GM19455 (cell line): ENCODE measurements around the gene HPCAL1.
"Not testable (repeated sequence)": the region's sequence is repeated elsewhere in the genome, so short reads cannot be mapped to it uniquely, and the experiment has no call there.

Experiments used
- ATAC-seq: cut with Tn5 transposase; IDR thresholded peaks from one replicate; pipeline ENCODE4 v1.9.1; 2021; ENCODE audit not compliant: unreplicated experiment

Gene HPCAL1

DNA sequence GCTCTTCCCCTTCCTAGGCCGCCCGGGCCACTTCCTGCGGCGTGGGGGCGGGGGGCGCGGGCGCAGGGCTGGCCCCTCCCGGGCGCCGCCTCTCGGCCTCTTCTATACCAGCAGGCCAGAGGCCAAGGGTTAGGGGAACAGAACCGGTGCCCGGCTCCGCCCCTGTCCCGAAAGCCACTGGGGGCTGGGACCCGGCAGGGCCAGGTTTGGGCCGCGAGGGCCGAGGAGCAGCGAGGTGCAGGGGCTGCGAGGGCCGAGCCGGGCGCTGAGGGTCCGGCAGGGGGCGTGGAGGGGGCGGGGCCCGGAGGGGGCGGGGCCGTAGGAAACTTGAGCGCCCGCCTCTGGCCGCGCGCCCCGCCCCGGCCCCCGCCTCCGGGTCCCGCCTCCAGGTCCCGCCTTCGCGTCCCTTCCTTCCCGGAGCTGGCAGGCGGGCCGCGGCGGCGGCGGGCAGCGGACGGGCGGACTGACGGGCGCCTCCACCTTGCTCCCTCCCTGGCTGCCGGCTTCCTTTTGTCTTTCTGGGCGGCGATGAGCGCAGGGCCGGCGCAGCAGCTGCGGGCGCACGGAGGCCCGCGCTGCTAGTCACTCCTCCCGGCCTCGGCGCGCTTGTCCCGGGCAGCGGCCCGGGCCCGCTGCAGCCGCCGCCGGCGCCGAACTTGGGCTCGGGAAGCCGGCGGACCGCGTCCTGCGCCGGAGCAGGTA is at the start of gene HPCAL1:
TSS of gene HPCAL1 (plus strand) at position 426 of the 702 bp plus-strand sequence. CDS start 116,854 bp downstream, outside the sequence.
- ATAC-seq, result peak; percentile 76

DNA sequence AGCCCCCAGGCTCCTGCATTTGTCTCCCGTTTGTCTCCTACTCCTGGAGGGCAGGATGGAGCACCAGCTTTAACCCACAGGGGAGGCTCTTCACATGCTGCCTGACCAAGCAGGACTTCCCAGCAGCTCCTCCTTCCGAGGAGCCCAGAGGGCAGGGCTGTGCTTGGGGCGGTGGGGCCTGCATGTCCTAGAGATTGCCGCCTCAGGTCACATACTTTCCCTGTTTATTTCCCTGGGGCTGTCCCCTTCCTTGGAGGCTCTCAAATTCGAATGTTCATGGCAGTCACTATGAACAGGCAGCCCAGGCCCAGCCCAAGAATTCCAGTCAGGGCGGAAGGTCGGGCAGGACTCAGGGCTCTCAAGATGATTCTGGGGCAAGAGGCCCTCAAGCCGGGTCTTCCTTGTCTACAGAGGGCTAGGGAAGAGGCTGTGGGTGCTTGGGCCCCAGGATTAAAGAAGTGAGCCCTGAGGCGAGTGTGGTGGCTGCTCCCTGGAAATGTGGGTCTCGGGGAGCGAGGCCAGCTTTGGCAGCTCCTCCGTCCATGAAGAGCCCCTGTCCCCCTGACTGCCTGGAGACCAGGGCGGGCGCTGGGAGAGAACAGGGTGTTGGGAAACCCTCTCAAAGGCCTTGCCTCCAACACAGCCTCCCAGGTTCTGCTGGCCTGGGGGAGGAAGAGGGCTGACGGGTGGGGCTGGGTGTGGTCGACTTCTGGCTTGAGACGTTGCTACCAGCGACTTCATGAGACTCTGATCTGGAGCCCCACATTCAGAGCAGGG is 48.9 kb upstream of the HPCAL1 start:
- no peak for ATAC-seq

DNA sequence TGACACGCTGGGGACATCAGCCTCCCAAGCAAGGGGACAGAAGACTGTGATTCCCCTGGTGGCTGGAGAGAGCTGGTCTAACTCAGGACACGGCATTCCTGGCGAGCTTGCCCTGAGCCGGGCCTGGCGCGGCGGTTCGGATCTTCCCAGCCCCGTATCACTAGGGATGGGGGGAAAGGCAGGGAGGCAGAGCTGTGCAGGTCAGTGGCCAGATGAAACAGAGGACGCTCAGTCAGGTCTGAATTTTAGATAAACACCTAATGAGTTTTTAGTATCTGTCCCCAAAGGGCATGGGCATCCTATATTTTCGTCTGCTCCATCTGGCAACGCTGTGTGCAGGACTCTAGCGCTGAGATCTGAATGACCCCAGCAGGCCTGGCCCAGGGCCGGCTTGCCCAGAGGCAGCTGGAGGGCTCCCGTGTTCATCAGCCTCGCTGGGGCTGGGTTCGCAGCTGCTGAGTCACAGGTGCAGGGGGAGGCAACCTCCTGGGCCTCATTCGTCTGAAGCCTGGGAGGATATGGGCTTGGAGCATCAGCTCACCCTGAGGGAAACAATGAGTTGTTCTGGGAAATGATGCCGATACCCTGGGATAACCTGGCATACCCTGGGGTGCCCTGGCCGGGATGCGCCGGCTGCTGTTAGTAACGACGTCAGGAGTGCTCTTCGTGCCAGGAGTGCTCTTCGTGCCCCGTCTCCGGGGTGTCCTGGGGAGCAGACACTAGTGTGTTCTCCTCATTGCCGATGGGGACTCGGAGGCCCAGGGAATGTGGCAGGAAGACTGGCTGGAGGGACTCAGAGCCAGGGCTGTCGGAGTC is 48.1 kb upstream of the HPCAL1 start:
- no peak for ATAC-seq

DNA sequence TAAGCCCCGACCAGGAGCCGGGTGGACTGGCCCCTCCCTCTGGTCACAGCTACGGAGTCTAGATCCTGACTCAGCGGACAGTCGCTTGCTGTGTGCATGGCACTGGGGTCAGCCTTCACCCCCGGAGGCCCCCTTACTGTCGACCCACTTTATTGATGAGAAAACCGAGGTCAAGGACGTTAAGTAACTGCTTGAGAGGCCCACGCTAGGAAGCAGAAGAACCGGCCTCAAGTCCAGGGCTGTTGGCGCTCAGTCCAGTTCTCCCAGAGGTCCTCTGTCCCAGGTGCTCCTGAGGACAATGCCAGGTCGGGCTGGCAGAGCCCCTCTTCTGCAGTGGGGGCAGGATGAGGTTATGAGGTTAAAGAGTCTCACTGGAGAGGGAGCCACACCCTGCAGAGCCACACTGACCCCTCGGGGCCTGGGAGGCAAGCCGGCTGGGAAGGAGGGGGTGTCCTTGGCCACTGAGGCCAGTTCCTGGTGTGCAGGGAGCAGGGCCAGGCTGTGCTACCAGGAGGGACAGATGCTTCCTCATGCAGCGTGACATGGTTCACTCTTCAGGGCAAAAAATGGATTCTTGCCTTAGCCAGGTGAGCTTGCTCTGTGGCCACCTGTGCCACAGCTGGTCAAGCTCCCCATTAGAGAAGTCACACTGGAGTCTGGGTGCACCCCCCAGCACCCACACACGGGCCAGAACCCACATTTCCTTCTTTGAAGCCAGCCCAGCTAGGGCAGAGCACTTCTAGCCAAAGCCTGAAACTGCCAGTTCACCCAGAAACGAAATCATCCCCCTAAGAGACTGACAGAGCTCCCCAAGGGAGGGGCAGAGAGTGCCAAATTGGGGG is 47.3 kb upstream of the HPCAL1 start:
- no peak for ATAC-seq

GRCh38 chr2:10256031-10256514 is 46.6 kb upstream of the HPCAL1 start:
- no peak for ATAC-seq

DNA sequence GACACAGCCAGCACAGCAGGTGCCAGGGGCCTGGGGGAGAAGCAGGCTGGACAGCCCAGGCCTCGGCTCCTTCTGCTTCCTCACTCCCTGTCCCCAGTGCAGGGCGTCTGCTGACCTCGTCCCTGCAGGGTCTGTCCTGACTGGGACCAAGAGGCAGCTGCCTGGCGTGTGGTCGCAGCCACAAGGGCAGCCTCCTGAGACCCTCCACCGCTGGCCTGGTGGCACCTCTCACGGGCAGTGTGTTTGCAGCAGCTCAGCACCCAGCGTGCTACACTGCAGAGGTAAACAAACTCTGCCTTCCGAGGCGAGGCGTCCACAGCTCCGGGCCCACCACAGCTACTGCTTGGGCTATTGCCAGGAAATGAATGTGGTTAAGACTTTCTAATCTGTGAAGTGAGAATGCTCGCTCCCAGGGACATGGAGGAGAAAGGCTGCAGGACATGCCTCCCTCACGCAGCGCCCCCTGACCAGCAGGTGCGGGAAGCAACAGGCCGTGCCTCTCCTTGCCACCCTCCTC is 46.1 kb upstream of the HPCAL1 start:
- no peak for ATAC-seq

GRCh38 chr2:10257036-10257435 is 45.7 kb upstream of the HPCAL1 start:
- ATAC-seq, result no peak

DNA sequence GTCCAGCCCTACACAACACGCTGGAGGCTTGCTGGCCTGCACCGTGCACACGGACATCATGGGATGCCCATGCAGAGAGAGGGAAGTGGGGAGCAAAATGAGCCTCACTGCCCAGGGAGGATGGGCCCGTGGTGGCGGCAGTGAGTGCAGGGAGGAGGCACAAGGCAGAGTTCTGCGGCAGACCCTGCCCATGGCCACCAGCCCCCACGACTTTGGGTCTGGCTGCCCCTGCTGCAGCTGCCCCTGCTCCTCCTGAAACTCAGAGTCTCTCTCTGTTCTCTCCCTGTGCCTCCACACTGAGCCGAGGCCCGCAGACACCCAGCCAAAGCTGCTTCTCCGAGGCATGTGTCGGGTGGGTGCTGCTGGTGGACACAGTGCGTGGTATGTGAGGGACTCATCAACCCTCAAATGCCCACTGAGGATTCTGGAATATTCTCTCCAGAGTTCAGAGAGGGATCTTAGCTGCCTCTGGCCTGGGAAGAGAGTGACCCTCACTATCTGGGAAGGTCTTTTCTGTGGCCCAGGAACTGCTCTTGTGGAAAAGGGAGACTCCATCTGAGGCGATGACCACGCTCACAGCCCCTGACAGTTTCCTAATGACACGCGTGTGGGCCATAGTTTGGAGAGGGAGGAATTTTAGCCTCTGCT is 45.1 kb upstream of the HPCAL1 start:
- no peak for ATAC-seq

GRCh38 chr2:10258326-10258725 is 44.4 kb upstream of the HPCAL1 start:
- ATAC-seq, result no peak

- ATAC-seq, result no peak
Measured at GRCh38 chr2:10258726-10259125, 44.0 kb upstream of the HPCAL1 start.

DNA sequence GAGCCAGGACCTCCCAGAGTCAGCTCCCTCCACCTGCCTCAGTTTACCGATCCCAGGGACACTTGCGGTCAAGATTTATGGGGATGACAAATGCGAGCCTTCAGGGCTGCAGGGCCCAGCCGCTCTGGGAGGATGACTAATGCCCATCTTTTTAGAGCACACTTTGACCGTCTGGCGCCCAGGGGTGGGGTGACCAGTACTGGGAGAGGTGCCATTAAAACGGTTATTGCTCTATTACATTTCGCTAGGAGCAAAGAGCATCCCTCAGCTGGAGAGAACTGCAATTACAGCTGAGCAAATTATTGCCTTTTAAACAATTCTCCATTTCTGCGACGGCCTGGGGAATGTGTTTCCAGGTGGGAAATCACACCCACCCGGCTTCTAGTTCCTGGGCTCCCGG is 42.6 kb upstream of the HPCAL1 start:
- no peak for ATAC-seq

GRCh38 chr2:10263526-10263925 is 39.2 kb upstream of the HPCAL1 start:
- ATAC-seq, result not testable (repeated sequence)

DNA sequence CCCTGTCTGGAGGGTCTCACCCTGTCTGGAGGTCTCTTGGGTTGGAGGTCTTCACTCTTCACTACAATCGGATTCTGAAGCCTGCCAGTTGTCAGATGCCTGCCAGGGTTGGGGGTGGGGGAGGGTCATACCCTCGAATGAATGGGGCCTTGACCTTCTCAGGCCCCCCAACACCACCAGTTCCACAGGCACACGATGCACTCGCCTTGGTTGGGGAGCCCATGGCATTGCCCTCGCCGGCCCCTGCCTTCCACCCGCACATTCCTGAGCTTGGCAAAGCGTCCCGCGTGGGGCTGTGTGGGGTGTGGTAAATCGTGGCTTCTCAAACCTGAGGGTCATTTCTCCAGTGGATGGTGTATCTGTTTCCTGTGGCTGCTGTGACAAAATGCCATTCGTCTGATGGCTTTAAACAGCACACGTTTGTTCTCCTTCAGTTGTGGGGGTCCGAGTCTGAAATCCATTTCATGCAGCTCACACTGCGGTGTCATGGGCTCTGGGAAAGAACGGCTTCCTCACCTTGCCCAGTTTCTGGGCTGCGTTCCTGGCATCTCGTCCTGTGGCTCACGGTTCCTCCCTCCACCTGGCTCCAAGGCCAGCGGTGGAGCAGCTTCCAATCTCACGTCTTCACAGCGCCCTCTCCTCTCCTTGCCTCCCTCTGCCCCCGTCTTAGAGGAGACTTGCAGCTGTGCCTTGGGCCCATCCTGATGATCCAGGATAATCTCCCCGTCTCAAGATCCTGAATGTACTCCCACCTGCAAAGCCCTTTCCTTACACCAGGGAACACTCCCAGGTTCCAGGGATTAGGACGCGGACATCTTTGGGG is 38.0 kb upstream of the HPCAL1 start:
- ATAC-seq, result no peak

DNA sequence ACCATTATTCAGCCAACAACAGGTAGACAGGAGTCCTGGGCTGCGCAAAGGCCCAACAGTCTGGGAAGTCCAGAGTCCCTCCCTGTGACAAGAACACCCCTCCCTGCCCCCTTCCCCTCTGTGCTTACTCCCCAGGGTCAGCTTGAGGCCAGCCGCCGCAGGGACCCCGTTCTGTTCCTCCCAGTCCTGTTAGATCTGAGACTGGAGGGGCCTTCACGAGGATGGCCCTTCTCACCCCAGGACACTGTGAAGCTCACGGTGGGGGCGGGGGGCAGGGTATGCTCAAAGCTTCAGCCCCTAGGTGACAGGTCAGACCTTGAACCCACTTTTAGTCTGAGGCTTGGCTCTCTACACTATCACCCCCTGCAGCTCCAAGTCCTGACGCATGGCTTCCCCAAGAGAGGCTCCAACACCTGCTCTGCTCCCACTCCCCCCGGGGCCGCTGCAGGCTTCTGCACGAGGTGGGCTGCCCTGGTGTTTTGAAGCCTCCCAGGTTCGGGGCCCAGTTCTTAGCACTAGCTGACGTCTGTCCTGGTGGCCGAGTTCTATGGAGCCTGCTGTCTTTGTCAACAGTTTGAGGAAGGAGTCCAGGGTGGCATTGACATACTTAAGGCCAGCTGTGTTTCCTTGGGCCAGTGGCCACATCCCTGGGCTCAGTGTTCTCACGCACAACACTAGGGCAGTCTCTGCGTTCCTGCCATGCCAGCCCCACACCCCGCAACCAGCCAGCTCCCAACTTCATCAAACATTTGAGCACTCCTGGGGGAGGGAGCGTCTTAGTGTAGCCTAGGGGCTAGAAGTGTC is 37.2 kb upstream of the HPCAL1 start:
- ATAC-seq, result no peak

GRCh38 chr2:10266133-10266620 is 36.5 kb upstream of the HPCAL1 start:
- ATAC-seq, result no peak

GRCh38 chr2:10267036-10267435 is 35.7 kb upstream of the HPCAL1 start:
- ATAC-seq, result no peak

- ATAC-seq, result no peak
Measured at GRCh38 chr2:10267551-10268465, 34.9 kb upstream of the HPCAL1 start.
